GM21529 (cell line): ENCODE results near the gene ZMYND10.
A peak's percentile ranks its signal among the peaks of the same experiment; 100 is the strongest.

Experiments used
- ATAC-seq: cut with Tn5 transposase; IDR thresholded peaks from one replicate; pipeline ENCODE4 v1.9.1; 2021; ENCODE audit not compliant: unreplicated experiment

The ZMYND10 gene

DNA sequence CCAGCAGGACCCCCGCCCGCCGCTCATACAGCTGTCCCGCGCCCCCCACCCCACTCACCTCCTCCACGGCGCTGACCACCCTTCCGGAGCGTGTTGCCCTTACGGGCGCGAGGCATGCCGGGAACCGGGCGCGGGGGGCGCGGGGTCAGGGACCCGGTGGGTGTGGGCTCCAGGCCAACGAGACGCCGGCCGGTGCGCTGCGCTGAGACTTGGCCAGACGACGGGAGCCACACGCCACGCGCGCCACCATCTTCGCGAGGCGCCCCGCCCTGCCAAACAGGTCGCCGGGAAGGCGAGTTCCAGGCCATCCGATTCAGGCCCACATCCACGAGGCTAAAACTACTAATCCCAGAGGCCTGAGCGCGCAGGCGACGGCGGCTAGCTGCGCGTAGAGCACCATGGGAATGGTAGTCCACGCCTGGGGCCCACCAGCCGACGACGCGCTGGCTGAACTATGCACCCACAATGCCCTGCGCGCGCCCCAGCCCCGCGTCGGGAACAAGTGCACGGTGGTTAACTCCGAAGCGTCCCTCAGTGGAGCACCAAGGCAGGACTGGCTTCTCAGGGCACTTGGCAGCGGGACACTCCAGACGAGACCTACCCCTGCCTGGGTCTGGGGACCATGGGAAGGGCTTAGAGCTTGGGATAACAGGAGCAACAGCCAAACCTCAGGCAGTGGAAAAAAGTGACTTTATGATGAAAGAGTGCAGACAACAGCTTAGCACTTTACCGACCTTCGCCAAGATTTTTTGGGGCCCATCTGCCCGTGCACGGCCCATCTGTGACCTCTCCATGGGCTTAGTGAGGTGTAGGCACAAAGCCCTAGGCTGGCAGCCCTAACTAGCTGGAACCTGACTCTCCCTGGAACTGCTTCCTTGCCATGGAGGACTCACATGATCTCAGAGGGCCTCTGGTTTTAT is 53.1 kb downstream of the ZMYND10 start, which contains the start of gene IFRD2:
TSS of gene IFRD2 (minus strand) at position 271 of the 920 bp plus-strand sequence. CDS start at position 116, 155 bp downstream.
- ATAC-seq = peak; percentile 94
